CD1c-positive myeloid dendritic cell (primary cell): ENCODE data around the gene ZFYVE21.
"Not testable (repeated sequence)": the region's sequence is repeated elsewhere in the genome, so short reads cannot be mapped to it uniquely, and the experiment has no call there.

Experiments used
- DNase-seq: peaks from one replicate; pipeline ENCODE4 v3.0.0-alpha.2; 2016; ENCODE audit errors: extremely low spot score

Gene ZFYVE21

GRCh38 chr14:103715052-103716000, at the start of gene ZFYVE21, which contains the start of gene XRCC3:
ZFYVE21 (plus strand) TSS chr14:103715810; CDS start chr14:103715842, 32 bp downstream.
XRCC3 (minus strand) TSS chr14:103715451; CDS start chr14:103711087, 4,364 bp downstream.
- peak; percentile 100 for DNase-seq

DNA sequence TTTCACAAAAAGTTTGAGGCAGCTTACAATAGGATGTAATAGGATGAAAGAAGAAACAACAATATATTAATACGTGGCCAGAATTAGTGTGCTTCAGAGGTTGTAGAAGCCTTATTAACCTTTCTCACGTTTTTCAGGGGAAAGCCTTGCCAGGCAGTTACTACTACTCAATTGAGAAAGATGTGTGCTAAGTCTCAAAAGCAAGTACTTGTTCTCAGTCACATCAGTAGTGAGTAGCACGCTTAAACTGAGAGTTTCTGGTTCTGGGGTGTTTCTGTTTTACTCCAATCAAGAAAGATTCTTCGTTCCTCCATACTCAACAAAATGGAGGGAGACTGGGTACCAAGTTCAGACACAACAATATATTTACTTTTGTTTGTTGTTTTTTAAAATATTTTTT, 47.9 kb upstream of the ZFYVE21 start:
- DNase-seq: no peak

- no peak for DNase-seq
Observed at GRCh38 chr14:103668117-103668516, 47.5 kb upstream of the ZFYVE21 start.

DNA sequence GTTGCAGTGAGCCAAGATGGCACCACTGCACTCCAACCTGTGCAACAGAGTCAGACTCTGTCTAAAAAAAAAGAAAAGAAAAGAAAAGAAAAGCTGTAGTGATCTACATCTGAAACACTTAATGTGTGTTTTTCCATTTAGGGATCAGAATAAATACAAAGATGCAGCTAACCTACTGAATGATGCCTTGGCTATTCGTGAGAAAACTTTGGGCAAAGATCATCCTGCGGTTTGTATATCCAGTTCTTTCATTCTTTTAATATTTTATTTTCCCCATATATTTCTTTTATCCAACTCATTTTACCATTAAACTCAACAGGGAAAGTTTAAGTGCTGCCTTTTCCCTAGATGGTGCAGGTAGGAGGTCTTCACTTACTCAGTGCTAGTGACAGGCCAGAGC, 46.2 kb upstream of the ZFYVE21 start:
- DNase-seq: no peak

DNA sequence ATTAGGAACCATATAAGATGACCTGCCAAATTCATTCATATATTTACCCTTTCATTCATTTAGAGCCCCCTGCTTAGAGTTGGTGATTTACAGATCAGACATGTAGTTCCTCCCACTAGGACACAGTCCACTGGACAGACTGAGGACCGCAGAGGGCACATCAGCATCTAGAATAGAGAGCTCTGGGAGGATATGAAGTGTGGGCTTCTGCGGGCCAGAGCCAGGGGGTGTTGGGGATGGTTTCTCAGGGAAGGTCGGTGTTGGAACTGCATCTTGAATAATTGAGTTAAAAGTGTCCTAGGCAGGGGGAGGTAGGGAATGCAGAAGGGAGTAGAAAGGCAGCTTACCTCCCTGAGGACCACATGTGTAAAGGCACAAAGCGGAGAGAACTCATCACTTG, 43.7 kb upstream of the ZFYVE21 start:
- no peak for DNase-seq

DNA sequence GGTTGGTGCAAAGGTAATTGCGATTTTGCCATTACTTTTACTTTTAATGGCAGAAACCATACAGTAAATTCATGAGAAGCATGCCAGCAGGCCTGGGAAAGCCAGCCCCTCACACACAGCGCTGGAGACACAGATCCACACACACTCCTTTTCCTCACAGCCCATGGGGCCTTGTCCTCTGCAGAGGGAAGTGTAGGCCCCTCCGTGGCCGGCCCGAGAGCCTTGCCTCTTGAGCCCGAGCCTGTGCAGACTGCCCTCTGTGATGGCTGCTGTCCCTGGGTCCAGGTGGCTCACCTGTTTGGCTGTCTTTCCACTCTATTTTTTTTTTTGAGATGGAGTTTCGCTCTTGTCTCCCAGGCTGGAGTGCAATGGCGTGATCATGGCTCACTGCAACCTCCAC, 39.7 kb upstream of the ZFYVE21 start:
- no peak for DNase-seq

- no peak for DNase-seq
Observed at GRCh38 chr14:103676881-103677675, 38.5 kb upstream of the ZFYVE21 start.

DNA sequence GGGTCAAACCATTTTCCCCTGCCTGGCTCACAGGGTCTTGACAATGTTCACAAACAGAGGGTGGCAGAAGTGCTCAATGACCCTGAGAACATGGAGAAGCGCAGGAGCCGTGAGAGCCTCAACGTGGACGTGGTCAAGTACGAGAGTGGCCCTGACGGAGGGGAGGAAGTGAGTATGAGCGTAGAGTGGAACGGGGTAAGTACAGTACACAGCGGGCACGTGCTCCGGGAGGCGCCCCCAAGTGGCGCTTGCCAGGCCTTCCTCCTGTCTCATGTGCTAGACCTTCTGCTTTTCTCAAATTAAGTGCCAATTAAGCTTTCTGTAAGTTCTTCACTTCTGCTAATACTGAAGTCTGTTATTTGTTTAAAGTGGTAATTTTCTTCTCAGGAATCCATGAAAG, 36.3 kb upstream of the ZFYVE21 start:
- peak; percentile 79 for DNase-seq

GRCh38 chr14:103680491-103681231, 34.9 kb upstream of the ZFYVE21 start:
- no peak for DNase-seq

GRCh38 chr14:103683139-103683538, 32.5 kb upstream of the ZFYVE21 start:
- no peak for DNase-seq

GRCh38 chr14:103684471-103684870, 31.1 kb upstream of the ZFYVE21 start:
- no peak for DNase-seq

DNA sequence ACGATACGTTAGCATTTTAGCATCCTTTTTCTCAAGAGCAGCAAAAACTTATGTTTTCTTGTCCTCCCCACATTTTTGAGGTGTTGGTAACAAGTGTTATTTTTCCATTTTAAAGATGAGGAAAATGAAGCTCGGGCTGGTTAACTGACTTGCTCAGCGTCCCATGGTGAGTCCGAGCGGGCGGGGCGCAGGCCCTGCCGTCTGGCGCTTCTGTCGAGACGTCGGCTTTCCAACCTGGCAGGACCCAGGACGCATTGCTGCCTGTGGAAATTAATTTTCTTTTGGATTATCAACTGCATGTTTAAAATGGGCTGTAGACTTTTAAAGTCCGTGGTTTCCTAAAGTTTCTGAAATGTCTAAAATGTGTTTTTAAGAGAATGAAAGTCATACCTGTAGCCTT, 30.7 kb upstream of the ZFYVE21 start:
- DNase-seq: no peak

DNA sequence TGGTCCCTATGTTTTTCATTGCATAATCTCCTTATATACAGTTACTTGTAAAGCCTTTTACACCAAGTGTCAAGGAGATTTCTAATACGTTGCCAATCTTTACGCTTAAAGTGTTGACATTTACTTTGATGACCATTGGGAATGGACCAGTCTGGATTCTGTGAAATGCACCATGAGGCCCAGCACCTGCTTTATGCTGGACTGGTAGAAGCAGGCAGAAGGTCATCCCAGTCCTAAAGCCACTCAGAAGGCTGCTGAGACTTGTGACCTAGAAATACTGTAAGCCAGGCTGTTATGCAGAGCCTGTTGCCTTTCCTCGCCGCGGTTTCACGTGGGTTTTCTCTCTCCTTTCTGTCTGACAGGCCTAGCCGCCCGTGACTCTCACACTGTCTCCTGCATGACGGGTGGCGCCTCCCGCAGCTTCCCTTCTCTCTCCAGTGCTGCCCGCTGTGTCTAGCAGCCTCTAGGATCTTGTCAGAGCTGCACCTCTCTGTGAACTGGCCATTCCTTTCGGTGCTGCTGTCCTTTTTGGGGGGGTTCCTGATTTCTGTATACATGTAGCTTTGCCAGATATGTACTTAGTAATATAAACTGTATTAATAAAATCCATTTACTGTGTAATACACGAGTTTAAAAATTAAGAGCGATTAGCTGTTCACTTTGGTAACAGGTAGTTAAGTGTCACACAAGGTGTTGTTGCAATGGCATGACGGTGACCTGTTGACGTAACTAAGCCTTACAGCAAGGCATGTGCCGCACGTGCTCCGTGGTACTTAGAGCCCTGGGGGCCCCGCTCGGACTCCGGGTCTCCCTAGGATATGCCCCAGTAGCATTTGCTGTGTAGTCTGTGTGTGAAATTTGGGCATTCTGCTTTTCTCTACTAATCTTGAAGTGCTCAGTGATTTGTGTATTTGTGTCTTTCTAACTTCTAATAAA, 30.1 kb upstream of the ZFYVE21 start:
- no peak for DNase-seq

GRCh38 chr14:103686831-103687485, 28.7 kb upstream of the ZFYVE21 start:
- no peak for DNase-seq

- no peak for DNase-seq
Observed at GRCh38 chr14:103687712-103688111, 27.9 kb upstream of the ZFYVE21 start.

DNA sequence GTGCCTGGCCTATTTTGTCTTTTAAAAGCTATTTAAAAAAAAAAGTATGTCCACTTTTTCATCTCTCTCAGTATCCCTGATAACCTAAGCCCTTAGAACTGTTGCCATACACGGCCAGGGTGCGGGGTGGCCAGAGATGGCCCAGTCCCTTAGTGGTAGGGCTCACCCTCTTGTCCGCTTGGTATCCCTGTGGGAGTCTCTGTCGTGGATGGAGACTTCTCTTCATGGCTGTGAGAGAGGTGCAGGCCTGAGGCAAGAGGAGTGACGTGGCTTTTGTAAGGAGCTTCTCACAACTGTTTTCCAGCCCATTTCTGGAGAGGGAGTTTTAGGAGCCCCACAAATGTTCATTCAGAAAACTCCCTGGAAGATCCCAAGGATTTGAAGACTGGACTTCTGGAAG, 27.2 kb upstream of the ZFYVE21 start:
- DNase-seq: no peak

- DNase-seq: no peak
Observed at GRCh38 chr14:103688906-103689902, 26.4 kb upstream of the ZFYVE21 start.

GRCh38 chr14:103690332-103690731, 25.3 kb upstream of the ZFYVE21 start:
- DNase-seq: no peak

GRCh38 chr14:103691655-103692054, 24.0 kb upstream of the ZFYVE21 start:
- DNase-seq: not testable (repeated sequence)
